NCI-H1417 treated with DMSO at 0.1 percent for 48 hours (cell line): ENCODE data around the gene SCIN.

Experiments
- DNase-seq: peaks from one replicate; lab custom pipeline; 2025; lab: John Stamatoyannopoulos, UW

Gene SCIN

GRCh38 chr7:12569673-12570072 is 847 bp upstream of the SCIN start:
- DNase-seq = no peak

GRCh38 chr7:12570168-12570533 is 369 bp upstream of the SCIN start:
- DNase-seq = no peak

- no peak for DNase-seq
Measured at GRCh38 chr7:12571691-12572090, 1.2 kb downstream of the SCIN start.

- DNase-seq = no peak
Measured at GRCh38 chr7:12572941-12573575, 2.5 kb downstream of the SCIN start.

- DNase-seq = no peak
Measured at GRCh38 chr7:12573885-12574284, 3.4 kb downstream of the SCIN start.

GRCh38 chr7:12578930-12579640 is 8.6 kb downstream of the SCIN start:
- DNase-seq = no peak

GRCh38 chr7:12581897-12582296 is 11.4 kb downstream of the SCIN start:
- DNase-seq = no peak

GRCh38 chr7:12582362-12582761 is 11.8 kb downstream of the SCIN start:
- no peak for DNase-seq

- DNase-seq = no peak
Measured at GRCh38 chr7:12583176-12583575, 12.7 kb downstream of the SCIN start.

GRCh38 chr7:12583922-12584321 is 13.4 kb downstream of the SCIN start:
- no peak for DNase-seq

GRCh38 chr7:12584930-12585329 is 14.4 kb downstream of the SCIN start:
- no peak for DNase-seq

- no peak for DNase-seq
Measured at GRCh38 chr7:12586271-12586670, 15.8 kb downstream of the SCIN start.

- DNase-seq = no peak
Measured at GRCh38 chr7:12588259-12588904, 17.9 kb downstream of the SCIN start.

GRCh38 chr7:12590559-12590958 is 20.0 kb downstream of the SCIN start:
- DNase-seq = no peak

- no peak for DNase-seq
Measured at GRCh38 chr7:12594122-12594897, 23.8 kb downstream of the SCIN start.

- no peak for DNase-seq
Measured at GRCh38 chr7:12595148-12595547, 24.6 kb downstream of the SCIN start.

GRCh38 chr7:12596225-12596790 is 25.8 kb downstream of the SCIN start:
- no peak for DNase-seq

GRCh38 chr7:12601302-12601869 is 30.9 kb downstream of the SCIN start:
- no peak for DNase-seq

GRCh38 chr7:12607134-12607533 is 36.6 kb downstream of the SCIN start:
- peak; percentile 79 for DNase-seq

- DNase-seq = no peak
Measured at GRCh38 chr7:12609561-12609960, 39.0 kb downstream of the SCIN start.

GRCh38 chr7:12610899-12611298 is 40.4 kb downstream of the SCIN start:
- DNase-seq = no peak

GRCh38 chr7:12612622-12613021 is 42.1 kb downstream of the SCIN start:
- no peak for DNase-seq
